ENCODE measurements around the gene RNU5D-1. TPM values are rescaled to one million over a fixed set of nuclear protein-coding genes. Genes with fewer than 3 reads are reported as not detected.
A peak's percentile ranks its signal among the peaks of the same experiment; 100 is the strongest.
"Not testable (repeated sequence)": the region's sequence is repeated elsewhere in the genome, so short reads cannot be mapped to it uniquely, and the experiment has no call there.

The RNU5D-1 gene
- total RNA-seq, 2 donors from 2014 or later = not detected

DNA sequence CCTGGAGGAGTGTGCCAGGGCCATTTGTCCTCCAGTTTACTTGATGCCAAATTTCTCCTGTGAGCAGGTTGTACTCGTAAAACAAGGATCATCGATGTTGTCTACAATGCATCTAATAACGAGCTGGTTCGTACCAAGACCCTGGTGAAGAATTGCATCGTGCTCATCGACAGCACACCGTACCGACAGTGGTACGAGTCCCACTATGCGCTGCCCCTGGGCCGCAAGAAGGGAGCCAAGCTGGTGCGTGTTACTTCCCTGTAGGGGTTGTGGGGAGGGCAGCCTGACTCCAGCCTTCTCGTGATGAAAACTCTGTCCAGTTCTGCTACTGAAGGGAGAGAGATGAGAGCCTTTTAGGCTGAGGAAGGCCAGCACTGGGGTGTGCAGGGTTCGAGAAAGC is 46.6 kb upstream of the RNU5D-1 start:
- Histone ChIP-seq H3K27ac (no peak overlapping the region), H3K27me3 (replicated peaks; ENCODE audit: insufficient read depth) (no peaks in the 10 kb centered on the region), H3K4me3 (no peak overlapping the region), H3K4me1 (ENCODE audit: control insufficient read depth in 1 of 2, low read depth in 2 of 2) (peaks cover 9 to 30% of the 10 kb centered on the region in 2 donors), H3K36me3 (peaks cover 23% of the 10 kb centered on the region), H3K9me3 (no peaks in the 10 kb centered on the region)
- no peak for ATAC-seq (ENCODE audit: insufficient number of reproducible peaks, low FRiP score, low read depth)
- no peak for TF ChIP-seq CTCF (IDR thresholded peaks at IDR 0.05)
- no peak for DNase-seq (ENCODE audit: low spot score)

DNA sequence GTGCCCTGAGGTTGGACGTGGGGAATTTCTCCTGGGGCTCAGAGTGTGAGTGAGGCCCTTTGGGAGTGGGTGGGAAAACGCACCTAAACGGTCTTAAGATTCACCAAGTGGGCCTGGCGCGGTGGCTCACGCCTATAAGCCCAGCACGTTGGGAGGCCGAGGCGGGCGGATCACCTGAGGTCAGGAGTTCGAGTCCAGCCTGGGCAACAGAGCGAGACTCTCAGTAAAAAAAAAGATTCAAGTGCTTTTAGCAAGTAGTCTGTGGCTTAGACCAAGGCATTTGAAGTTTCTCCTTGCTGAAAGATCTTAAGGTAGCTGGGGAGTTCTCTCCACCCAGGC is 45.7 kb upstream of the RNU5D-1 start:
- H3K27me3 ChIP-seq (replicated peaks; ENCODE audit: insufficient read depth) = no peaks in the 10 kb centered on the region
- peak overlapping the region; percentile 97 to 98 for H3K27ac ChIP-seq
- H3K4me3 ChIP-seq = peak overlapping the region; percentile 98
- peaks cover 9 to 30% of the 10 kb centered on the region in 2 donors for H3K4me1 ChIP-seq (ENCODE audit: control insufficient read depth in 1 of 2, low read depth in 2 of 2)
- H3K36me3 ChIP-seq = peaks cover 23% of the 10 kb centered on the region
- no peaks in the 10 kb centered on the region for H3K9me3 ChIP-seq
- no peak for TF ChIP-seq CTCF (IDR thresholded peaks at IDR 0.05)
- DNase-seq (ENCODE audit: low spot score) = no peak
- ATAC-seq (ENCODE audit: insufficient number of reproducible peaks, low FRiP score, low read depth) = no peak

DNA sequence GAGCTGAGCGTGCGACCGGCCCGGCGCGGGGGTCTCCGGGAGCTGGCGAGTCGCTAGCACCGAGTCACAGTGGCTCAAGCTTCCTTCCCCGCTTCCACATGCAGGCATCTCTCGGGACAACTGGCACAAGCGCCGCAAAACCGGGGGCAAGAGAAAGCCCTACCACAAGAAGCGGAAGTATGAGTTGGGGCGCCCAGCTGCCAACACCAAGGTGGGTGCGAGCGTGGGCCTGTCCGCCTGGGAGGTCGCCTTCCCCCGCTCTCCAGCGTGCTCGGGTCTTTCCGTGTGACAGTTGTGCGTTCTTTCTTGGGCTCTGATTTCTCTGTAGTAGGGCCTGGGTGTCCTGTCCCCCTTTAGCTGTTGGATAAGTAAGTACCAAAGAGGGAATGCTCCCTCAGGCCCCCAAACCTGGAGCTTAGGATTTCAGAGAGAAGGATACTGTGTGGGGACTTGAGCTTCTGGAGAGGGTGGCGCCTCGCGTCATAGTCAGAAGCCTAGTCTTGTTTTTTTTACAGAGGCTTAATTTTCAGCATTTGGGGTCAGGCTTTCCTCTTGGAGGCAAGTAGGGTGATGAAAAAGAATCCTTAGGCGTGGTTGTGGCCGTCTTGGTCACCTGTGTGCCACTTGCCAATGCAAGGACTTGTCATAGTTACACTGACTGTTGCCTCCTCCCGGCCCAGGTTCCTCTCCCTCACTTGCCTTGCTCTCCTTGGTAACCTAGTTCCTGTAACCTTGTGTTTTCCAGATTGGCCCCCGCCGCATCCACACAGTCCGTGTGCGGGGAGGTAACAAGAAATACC is 45.2 kb upstream of the RNU5D-1 start:
- H3K4me1 ChIP-seq (ENCODE audit: control insufficient read depth in 1 of 2, low read depth in 2 of 2) = peaks cover 9 to 30% of the 10 kb centered on the region in 2 donors
- DNase-seq (ENCODE audit: low spot score) (no peak), ATAC-seq (ENCODE audit: insufficient number of reproducible peaks, low FRiP score, low read depth) (no peak)
- no peaks in the 10 kb centered on the region for H3K9me3 ChIP-seq
- no peaks in the 10 kb centered on the region for H3K27me3 ChIP-seq (replicated peaks; ENCODE audit: insufficient read depth)
- peak overlapping the region; percentile 98 for H3K4me3 ChIP-seq
- TF ChIP-seq CTCF (IDR thresholded peaks at IDR 0.05) = no peak
- H3K36me3 ChIP-seq = peaks cover 23% of the 10 kb centered on the region
- H3K27ac ChIP-seq = peak overlapping the region; percentile 97 to 98

DNA sequence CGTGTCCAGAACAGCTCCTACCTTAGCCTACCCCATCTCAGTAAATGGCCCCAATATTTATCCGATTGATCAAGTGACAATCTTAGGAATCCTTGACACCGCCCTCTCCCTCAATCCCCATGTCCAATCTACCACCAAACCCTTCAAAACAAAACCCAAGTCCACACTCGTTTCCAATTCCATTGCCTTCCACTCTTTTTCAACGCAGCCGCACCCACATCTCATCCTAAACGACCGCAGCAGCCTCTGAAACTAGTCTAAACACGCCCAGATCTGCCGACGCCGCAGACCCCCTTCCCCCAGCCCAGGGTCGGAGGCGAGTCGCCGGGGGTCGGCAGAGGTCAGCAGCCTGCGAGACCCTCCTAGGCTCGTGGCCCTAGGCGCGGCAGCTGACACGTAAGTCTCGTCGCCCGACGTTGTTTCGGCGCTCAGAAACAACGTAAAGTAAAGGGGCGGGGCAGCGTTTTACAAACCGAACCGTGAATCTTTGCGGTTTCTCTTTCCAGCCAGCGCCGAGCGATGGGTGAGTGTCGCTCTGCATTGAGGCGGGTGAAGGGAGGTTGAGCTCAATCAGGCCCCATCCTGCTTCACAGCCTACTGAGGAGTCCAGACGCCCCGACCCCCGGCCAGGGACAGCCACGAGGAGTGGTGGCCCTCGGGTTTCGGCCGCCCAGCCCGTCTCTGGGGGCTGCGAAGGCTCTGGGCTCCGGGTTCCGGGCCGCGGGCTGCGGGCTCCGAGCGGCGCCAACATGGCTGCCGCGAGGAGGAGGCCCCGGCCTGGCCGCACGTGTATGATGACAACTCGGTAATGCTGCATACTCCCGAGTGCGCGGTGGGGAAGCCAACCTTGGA is 44.3 kb upstream of the RNU5D-1 start, which contains the start of gene RPS8:
TSS of gene RPS8 (plus strand) at position 463 of the 852 bp plus-strand sequence. CDS start at position 520, 57 bp downstream.
- TF ChIP-seq CTCF (IDR thresholded peaks at IDR 0.05) = no peak
- peaks cover 23% of the 10 kb centered on the region for H3K36me3 ChIP-seq
- peaks cover 9 to 30% of the 10 kb centered on the region in 2 donors for H3K4me1 ChIP-seq (ENCODE audit: control insufficient read depth in 1 of 2, low read depth in 2 of 2)
- ATAC-seq (ENCODE audit: insufficient number of reproducible peaks, low FRiP score, low read depth) (peak; percentile 87), DNase-seq (ENCODE audit: low spot score) (peak; percentile 75)
- no peaks in the 10 kb centered on the region for H3K27me3 ChIP-seq (replicated peaks; ENCODE audit: insufficient read depth)
- peak within 1 kb of the TSS; percentile 97 to 98 for H3K27ac ChIP-seq
- H3K4me3 ChIP-seq = peak within 1 kb of the TSS; percentile 98
- H3K9me3 ChIP-seq = no peaks in the 10 kb centered on the region

DNA sequence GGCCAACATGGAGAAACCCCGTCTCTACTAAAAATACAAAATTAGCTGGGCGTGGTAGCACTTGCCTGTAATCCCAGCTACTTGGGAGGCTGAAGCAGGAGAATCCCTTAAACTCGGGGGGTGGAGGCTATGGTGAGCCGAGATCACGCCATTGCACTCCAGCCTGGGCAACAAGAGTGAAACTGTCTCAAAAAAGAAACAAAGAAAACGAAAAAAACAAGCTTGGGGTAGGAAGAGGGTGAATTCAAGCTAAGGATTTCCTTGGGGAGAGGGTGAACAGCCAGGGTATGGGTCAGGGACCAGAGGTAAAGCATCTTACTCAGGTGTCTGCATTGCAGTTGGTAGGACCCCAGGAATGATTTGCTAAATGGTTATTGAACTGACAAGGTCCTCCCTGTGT is 35.5 kb upstream of the RNU5D-1 start:
- not testable (repeated sequence) for H3K27me3 ChIP-seq (replicated peaks; ENCODE audit: insufficient read depth); H3K4me3 ChIP-seq; ATAC-seq (ENCODE audit: insufficient number of reproducible peaks, low FRiP score, low read depth); H3K36me3 ChIP-seq; H3K27ac ChIP-seq; H3K9me3 ChIP-seq; DNase-seq (ENCODE audit: low spot score); H3K4me1 ChIP-seq (ENCODE audit: control insufficient read depth in 1 of 2, low read depth in 2 of 2)

All from thoracic aorta (tissue), 2 donors.